ENCODE data around the gene CTSD. TPM values are rescaled to one million over a fixed set of nuclear protein-coding genes. Genes with fewer than 3 reads are reported as not detected.

The CTSD gene
- total and polyA plus RNA-seq, 8 donors, result 115 to 590 (median 257) TPM

DNA sequence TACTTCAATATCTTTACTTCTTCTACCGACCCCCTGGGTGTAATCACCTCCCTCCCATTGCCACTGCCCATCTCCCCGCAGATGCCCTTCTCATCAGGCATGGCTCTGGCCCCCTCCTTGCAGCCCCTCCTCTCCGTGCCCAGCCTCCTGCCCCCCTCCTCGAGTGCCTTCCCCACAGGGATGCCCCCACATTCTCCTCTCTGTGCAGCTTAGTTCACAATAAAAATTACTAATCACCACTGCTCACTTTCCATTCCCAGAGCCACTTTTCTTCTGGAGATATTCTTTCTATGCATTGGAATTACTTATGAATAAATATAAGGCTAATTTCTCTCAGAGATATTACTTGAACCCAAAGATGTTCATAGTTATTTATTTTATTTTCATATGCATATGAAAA, 35.4 kb downstream of the CTSD start:
- H3K27me3 ChIP-seq, result peaks cover 5 to 74% (median 27%) of the 10 kb centered on the region in 3 donors
- no peak for DNase-seq

DNA sequence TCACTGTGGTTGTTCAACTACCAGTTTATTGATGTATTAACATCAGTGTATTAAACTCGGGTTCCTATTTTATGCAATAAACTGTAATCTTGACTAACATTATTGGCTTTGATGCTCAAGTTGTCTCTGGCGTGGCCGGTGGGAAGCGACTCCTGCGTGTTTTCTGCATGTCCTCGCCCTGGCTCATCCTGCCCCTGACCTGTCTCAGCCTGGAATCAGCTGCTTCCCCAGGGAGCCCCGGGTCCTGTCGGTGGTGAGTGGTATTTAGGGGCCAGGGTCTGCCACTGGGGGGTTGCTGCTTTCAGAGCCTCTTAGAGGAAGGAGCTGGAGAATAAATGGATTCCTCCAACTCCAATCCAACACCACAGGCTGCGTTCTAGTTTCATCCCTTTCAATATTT, 35.9 kb downstream of the CTSD start:
- no peaks in the 10 kb centered on the region for H3K4me1 ChIP-seq
- intact Hi-C loops (cut with DNase I; ENCODE audit: low total_unique reads), result no loop called here
- H3K4me3 ChIP-seq, result no peak overlapping the region
- no peak for DNase-seq
- WGBS, 5 donors, result 75 to 81% (median 79%) methylated on average over 9 of the region's 9 CpGs
- no peaks in the 10 kb centered on the region for H3K36me3 ChIP-seq
- H3K27me3 ChIP-seq, result peaks cover under 1 to 70% (median 22%) of the 10 kb centered on the region in 3 donors
- no peaks in the 10 kb centered on the region for H3K9me3 ChIP-seq
- H3K27ac ChIP-seq, result no peak overlapping the region
- no peak for TF ChIP-seq EP300 (IDR thresholded peaks at IDR 0.05)
- TF ChIP-seq, protein P1, sequence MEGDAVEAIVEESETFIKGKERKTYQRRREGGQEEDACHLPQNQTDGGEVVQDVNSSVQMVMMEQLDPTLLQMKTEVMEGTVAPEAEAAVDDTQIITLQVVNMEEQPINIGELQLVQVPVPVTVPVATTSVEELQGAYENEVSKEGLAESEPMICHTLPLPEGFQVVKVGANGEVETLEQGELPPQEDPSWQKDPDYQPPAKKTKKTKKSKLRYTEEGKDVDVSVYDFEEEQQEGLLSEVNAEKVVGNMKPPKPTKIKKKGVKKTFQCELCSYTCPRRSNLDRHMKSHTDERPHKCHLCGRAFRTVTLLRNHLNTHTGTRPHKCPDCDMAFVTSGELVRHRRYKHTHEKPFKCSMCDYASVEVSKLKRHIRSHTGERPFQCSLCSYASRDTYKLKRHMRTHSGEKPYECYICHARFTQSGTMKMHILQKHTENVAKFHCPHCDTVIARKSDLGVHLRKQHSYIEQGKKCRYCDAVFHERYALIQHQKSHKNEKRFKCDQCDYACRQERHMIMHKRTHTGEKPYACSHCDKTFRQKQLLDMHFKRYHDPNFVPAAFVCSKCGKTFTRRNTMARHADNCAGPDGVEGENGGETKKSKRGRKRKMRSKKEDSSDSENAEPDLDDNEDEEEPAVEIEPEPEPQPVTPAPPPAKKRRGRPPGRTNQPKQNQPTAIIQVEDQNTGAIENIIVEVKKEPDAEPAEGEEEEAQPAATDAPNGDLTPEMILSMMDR (IDR thresholded peaks at IDR 0.05), result no peak
- TF ChIP-seq POLR2AphosphoS5 (IDR thresholded peaks at IDR 0.05), result no peak
- TF ChIP-seq POLR2A (IDR thresholded peaks at IDR 0.05), result no peak

More for the DNA sequence above, 35.4 kb downstream of the CTSD start:
- H3K4me3 ChIP-seq, result no peak overlapping the region
- H3K9me3 ChIP-seq, result no peaks in the 10 kb centered on the region
- H3K4me1 ChIP-seq, result no peaks in the 10 kb centered on the region
- TF ChIP-seq POLR2AphosphoS5 (IDR thresholded peaks at IDR 0.05), result no peak
- TF ChIP-seq, protein P1 (IDR thresholded peaks at IDR 0.05), result no peak
- TF ChIP-seq EP300 (IDR thresholded peaks at IDR 0.05), result no peak
- TF ChIP-seq POLR2A (IDR thresholded peaks at IDR 0.05), result no peak
- WGBS, 5 donors, result 57 to 63% (median 60%) methylated on average over 4 of the region's 4 CpGs
- no peak overlapping the region for H3K27ac ChIP-seq
- intact Hi-C loops (cut with DNase I; ENCODE audit: low total_unique reads), result no loop called here
- no peaks in the 10 kb centered on the region for H3K36me3 ChIP-seq

GRCh38 chr11:1727096-1727690, 36.5 kb downstream of the CTSD start:
- no peak overlapping the region for H3K4me3 ChIP-seq
- no peak overlapping the region for H3K27ac ChIP-seq
- H3K9me3 ChIP-seq, result no peaks in the 10 kb centered on the region
- H3K36me3 ChIP-seq, result no peaks in the 10 kb centered on the region
- TF ChIP-seq POLR2AphosphoS5 (IDR thresholded peaks at IDR 0.05) (no peak), EP300 (IDR thresholded peaks at IDR 0.05) (no peak), POLR2A (IDR thresholded peaks at IDR 0.05) (no peak)
- TF ChIP-seq, protein P1 (IDR thresholded peaks at IDR 0.05), result no peak
- intact Hi-C loops (cut with DNase I; ENCODE audit: low total_unique reads), result no loop called here
- peaks cover 0 to 63% (median 20%) of the 10 kb centered on the region in 3 donors for H3K27me3 ChIP-seq
- 56 to 67% (median 62%) methylated on average over 11 of the region's 11 CpGs for WGBS, 5 donors
- no peak for DNase-seq
- H3K4me1 ChIP-seq, result no peaks in the 10 kb centered on the region

GRCh38 chr11:1719781-1720180, 43.9 kb downstream of the CTSD start:
- WGBS, 5 donors, result 72 to 78% (median 73%) methylated on average over 8 of the region's 8 CpGs
- H3K4me1 ChIP-seq, result peaks cover 0 to 6% (median 0%) of the 10 kb centered on the region in 4 donors
- DNase-seq, result no peak
- H3K4me3 ChIP-seq, result no peak overlapping the region
- H3K27ac ChIP-seq, result no peak overlapping the region
- intact Hi-C loops (cut with DNase I; ENCODE audit: low total_unique reads), result no loop called here
- peaks cover 0 to 47% (median 0%) of the 10 kb centered on the region in 3 donors for H3K27me3 ChIP-seq
- TF ChIP-seq, protein P1 (IDR thresholded peaks at IDR 0.05), result no peak
- no peak for TF ChIP-seq EP300 (IDR thresholded peaks at IDR 0.05)
- no peak for TF ChIP-seq POLR2A (IDR thresholded peaks at IDR 0.05)
- no peak for TF ChIP-seq POLR2AphosphoS5 (IDR thresholded peaks at IDR 0.05)
- no peaks in the 10 kb centered on the region for H3K36me3 ChIP-seq
- no peaks in the 10 kb centered on the region for H3K9me3 ChIP-seq

Measured in stomach (tissue), 9 donors.